Stimulated activated CD4-positive, alpha-beta T cell treated with anti-CD3 and anti-CD28 coated beads, Interleukin-1b, Interleukin-23, amount 100 ng/mL, for 24 hours (primary cell): ENCODE measurements around the gene PGLYRP2.
A peak's percentile ranks its signal among the peaks of the same experiment; 100 is the strongest.

ENCODE experiments used
- DNase-seq, 4 experiments: peaks; one replicate each; pipeline ENCODE4 v3.0.0-alpha.2; 2020; ENCODE audit warnings: low read depth in 4 of 4, low spot score in 1 of 4

PGLYRP2 gene

DNA sequence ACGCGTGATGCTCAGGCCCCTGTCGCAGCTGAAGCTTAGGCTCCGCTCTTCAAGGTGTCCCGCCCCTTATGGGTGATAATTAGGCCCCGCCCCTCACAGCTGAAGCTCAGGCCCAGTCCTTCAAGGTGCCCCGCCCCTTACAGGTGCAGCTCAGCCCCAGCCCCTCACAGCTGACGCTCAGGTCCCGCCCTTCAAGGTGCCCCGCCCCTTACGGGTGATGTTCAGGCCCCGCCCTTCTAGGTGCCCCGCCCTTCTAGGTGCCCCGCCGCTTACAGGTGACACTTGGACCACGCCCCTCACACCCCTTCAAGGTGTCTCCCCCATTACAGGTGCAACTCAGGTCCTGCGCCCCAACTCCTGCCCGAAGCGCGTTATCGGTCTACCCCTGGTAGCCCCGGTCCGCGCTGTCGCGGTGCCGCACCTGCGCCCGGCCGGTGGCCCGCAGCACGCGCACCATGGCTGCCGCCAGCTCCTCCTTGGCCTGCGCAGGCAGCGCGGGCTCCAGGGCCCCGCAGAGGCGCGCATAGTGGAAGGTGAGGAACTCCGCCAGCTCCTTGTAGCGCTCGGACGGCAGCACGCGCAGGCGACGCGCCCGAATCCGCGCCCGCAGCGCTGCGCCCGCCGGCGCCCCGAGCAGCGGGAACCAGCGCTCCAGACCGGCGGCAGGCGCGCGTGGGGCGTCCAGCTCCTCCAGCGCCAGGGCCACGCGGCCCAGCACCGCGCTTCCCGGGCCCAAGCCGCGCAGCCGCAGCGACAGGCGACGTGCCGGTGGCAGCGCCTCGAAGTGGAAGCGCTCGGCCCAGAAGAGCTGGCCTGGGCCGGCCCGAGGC lies 22.2 kb downstream of the PGLYRP2 start:
- no peak for DNase-seq

DNA sequence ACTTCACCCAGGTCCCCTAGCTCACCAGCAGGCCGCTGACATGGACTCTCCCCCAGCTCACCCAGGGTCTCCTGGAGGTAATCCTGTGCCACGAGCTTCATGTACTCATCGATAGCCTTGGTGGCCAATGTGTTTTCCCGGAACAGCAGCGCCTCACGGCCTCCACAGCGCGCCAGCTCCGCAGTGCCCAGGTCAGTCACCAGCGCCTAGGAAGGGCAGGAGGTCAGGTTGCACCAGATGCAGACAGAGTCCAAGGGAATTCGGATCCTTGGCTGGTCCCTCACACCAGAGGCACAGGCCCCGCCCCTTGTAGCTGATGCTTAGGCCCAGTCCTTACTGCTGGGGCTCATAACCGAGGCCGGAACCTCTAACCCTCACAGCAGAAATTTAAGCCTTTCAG lies 22.9 kb downstream of the PGLYRP2 start:
- DNase-seq = no peak

DNA sequence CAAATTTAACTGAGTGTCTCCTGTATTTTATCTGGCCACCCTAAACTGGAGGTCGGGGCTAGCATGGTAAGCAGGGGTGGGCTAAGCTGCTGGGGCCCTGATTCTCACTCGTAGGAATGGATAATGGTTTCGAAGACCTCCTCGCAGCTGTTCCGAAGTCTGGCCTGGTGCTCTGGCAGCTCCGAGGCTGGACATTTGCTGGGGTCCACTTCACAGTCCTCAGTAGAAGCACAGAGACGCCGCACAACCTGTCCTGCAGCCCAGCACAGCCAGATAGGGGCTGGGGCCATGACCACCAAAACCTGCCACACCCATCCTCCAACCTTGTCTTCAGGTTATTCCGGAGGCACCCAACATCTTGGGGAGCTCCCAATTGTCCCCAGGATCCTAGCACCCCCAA lies 23.3 kb downstream of the PGLYRP2 start:
- no peak for DNase-seq

DNA sequence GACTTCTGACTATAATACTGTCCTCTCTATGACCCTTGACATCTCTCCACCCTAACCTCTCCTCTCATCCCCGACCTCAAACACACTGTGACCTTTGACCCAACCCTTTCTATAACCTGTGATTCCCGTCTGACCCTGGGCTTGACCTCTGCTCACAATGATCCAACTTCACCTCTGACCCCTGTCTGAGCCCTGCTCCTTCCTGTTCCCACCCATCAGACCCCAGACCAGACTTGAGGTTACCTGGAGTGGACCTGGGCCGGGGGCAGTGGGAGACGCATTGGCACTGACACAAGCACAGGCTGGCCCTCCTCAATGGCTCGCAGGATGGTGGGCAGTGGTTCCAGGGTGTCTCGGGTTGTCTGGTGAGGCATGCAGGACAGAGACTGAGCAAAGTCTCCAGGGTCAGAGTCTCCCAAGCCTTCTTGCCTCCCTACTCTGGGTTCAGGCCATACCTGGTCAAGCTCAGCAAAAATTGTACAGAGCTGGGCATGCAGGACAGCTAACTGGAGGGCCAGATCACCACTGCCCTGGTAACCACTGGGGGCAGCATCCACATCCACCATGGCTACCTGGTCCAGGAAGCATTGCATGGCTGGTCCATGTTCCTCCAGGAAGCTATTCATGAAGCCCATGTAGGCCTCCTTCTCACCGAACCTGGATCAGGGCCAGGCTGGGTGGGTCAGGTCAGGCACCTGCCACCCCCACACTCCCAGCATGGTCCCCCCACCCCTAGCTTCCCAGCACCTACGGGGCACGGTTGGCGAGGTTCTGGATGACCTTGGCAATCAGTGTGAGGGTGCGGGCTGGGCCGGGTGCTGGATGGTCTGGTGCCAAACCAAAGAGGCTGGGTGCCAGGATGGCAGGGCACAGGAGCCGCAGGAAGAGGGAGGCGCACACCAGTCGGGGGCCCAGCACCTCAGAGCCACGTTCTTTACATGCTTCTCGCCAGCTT lies 25.1 kb downstream of the PGLYRP2 start:
- DNase-seq = no peak

DNA sequence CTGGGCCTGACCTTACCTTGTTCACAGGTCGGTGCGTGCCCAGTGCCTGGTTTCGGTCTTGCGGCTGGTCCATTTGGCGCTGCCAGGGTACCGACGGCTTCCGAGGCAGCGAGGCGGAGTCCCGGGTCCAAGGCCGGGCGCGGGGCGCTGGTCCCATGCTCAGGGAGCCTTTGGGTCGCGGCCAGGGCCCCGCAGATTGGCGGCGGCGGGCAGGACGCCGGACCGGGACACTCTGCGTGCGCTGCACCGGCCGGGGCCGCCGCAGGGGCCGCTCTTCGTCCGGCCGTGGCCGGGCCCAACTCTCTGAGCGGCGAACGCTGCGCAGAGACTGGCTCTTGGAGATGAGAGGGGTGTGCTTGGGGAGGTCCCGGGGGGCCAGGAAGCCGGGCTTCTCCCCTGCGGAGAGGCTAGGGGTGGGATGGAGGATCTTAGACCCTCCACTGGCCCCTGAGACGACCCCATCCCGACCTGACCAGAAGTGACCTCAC lies 26.2 kb downstream of the PGLYRP2 start:
- no peak for DNase-seq

DNA sequence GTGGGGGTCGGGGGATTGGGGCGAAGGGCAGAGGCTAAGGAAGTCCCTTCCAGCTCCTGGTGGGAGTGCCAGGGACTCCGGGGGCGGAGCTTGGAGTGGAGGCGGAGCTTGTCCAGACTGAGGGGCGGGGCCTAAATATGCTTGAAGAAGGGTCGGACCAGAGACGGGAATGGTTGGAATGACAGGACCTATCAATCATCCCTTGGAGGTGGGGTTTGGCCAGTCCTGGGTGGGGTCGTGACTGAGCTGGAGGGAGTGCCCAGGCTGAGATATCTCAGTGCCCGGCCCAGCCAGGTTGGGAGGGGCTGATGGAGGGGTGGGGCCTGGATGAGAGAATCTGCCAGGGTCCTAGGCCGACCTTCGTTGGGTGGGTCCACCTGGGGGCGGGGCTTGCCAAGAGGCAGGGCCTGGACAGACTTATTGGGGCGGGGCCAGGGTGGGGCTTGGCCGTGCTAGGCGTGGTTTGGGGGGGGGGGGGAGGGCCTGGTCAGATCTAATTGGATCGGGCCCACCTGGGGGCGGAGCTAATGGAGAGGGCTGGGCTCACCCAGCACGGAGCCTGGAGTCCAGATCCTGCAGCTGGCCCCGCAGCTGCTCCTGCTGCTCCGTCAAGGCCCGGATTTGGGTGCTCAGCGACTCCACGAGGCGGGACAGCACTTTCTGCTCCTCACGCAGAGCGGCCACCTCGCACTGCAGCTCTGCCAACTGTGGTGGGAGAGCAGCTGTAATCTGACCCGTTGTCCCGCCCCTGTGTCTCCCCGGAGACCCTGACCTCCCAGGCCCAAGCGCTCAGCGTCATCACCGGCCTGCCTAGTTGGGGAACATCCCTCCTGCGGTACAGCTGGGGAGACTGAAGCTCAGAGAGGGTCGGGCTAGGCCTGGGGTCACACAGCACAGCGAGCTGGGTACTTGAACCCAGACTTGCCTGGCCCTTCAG lies 26.9 kb downstream of the PGLYRP2 start:
- DNase-seq = no peak

DNA sequence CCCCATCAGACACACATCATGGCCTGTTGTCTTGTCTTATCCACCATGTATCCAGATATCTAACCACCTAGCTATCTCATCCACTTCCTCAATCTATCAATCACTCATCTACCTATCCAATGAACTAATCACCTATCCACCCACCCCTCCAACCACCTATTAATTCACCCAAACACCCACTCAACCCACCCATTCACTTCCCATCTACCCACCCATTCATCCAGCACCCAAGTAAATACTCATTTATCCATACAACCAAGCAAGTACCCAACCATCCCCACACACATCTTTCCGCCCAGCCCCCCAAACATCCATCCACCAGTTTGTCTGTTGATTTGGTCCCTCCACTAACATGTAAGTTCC lies 28.8 kb downstream of the PGLYRP2 start:
- no peak for DNase-seq

DNA sequence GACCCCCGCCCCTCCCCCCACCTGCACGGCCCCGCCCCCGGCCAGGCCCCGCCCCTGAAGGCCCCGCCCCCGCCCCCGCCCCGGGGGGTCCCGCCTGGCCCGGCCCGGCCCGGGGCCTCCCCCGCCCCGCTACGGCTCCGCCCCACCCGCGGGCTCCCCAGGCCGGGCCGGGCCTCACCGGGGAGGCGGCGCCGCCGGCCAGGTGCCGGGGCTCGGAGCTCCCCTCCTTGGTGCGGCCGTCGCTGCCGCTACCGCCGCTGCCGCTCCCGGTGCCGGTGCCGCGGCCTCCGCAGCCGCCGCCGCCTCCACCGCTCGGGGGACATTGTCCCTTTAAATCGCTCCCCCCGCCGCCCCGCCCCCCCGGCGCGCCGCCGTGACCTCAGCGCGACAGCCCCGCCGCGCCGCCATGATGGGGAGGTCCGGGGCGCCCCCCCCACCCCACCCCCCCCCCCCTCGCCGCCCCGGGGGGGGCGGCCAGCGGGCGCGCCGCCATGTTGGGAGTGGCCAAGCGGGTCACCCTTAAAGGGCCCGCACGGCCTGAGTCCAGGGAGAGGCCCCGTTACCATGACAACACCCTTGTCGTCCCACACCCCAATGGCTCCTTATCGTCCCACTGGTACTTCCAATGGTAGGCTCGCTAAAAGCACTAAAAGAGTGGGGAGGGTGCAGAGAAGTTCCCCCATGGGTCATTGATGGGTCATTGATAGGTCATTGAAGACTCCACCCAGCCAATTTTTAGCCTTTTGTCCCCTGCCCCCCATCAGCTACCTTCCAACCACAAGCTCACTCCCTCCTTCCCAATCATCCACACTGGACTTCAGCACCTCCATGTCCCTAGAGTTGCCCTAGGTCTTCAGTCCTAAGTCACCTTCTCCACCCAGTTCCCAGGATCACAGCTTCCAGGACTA lies 29.4 kb downstream of the PGLYRP2 start, which contains the start of gene WIZ:
Gene WIZ, minus strand, starts transcription at position 337 of the 908 bp plus-strand sequence. CDS start 1,649 bp downstream, outside the sequence.
- peak; percentile 71 to 78 (median 73) for DNase-seq

DNA sequence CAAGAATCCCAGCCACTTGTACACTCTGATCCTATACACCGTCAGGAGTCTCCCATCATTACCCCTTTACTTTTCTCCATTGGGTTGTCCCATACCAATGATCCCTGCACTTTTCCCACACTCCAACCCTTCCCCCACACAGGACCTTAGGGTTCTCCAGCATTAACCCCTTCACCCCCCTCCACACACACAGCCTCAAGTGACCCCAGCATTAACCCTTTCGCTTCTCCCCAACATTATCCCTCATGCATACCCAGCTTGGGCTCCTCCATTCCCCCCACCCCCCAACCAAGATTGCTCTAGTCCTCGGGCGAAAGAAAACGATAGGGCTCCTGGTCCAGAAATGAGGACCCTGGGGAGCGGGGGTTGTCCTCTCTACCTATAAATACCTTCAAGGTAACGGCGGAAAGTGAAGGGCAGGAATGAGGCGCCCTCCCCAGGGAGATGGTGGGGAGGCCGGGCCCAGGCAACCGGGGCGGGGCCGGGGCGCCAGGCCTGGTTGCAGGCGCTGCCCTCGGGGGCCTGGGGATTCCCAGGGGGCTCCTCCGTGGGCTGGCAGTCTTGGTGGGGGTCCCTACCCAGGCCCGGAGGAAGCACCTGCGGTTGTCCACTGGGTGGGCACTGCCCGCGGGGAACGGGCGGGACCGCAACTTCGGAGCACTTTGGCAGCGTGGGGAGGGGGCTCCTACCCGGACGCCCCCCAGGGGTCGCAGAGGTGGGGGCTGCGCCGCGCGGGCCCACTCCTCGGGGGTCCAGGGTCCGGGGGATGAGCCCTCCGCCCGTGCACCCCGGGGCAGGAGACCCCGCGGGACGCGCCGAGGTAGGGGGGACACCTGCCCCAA lies 30.3 kb downstream of the PGLYRP2 start:
- DNase-seq = no peak

DNA sequence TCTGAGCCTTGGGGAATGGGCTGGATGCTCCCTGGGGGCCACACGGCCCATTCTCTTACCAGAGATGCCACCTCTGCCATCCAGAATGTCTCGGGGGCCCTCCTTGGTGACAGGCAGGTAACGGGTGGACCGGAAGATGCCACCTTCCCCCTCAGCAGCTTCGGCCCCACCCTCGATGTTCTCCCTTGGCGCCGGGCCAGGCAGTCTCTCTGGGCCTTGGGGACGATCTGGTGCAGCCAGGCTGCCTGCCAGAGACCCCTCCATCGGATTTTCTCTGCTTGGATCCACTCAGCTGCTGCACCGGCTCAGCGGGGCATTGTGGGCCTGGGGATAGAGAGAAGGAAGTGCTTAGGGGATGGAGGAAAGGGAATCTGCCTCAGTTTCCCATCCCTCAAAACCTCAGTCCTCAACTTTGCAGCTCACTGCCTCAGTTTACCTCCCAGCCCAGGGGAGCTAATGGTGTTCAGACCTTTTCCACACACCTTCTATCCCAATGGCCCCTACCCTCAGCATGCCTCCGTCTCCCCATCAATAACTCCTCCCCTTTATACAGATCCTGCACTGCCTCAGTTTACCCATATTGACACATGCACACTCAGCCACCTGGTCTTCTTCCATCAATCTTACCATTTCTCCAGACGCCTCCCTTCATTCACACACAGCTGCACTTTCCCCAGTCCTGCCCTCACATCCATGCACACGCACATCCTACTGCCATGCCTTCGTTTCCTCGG lies 31.1 kb downstream of the PGLYRP2 start:
- no peak for DNase-seq

DNA sequence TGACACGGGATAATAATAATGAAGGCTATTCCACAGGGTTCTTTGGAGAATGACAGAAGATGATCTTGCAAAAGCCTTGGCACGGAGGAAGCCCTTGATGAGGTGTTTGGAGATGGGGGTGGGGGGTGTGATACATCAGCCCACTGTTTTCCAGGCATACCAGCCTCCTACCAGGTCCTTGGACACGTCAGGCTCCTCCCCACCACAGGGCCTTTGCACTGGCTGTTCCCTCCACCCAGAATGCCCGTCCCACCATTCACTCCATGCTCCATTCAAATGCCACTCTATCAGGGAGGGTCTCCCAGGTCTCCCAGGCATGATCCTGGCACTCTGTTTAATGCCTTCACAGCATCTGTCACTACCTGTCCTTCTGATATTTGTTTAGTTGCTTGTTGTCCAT lies 32.2 kb downstream of the PGLYRP2 start:
- DNase-seq = no peak

DNA sequence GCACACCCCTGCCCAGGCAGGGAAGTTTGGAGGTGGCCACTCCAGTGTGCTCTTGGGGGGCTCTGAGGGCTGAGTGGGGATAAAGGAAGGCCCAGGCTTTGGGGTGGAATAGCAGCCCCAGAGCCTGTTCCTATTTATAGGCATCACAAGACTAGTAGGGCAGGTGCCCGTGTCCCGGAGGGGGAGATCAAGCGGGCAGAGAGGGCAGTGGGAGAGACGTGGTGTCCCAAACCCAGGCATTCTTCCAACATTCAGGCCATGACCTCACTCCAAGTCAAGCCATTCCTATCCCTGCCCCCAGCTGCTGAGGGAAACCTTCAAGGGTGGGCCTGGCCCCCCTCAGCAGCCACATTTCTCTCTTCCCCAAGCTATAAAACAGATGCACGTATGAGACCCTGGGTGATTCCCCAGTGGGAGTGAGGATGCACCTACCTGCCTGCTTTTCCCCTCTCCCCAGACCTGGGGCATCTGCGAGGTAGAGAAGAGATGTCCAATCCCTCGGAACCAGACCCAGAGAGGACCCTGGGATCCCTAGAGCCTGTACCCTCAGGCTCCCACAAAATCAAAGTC lies 33.4 kb downstream of the PGLYRP2 start:
- DNase-seq = no peak

DNA sequence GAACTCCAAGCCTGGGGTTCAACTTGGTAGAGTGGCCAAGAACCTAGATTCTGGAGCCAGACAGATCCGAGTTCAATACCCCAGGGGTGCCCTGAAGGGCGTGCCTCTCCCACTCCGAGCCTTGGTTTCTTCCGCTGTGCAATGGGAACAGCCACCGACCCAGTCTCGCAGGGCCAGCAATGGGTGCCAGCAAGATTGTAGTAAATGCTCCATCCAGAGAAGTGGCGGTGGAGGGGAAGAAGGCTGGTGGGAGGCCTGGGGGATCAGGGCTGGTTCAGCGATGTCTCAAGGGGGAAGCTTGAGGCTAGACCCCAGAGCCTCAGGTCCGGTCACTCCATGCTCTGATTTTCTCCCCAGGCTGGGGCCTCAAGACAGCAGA lies 34.1 kb downstream of the PGLYRP2 start:
- DNase-seq = no peak

DNA sequence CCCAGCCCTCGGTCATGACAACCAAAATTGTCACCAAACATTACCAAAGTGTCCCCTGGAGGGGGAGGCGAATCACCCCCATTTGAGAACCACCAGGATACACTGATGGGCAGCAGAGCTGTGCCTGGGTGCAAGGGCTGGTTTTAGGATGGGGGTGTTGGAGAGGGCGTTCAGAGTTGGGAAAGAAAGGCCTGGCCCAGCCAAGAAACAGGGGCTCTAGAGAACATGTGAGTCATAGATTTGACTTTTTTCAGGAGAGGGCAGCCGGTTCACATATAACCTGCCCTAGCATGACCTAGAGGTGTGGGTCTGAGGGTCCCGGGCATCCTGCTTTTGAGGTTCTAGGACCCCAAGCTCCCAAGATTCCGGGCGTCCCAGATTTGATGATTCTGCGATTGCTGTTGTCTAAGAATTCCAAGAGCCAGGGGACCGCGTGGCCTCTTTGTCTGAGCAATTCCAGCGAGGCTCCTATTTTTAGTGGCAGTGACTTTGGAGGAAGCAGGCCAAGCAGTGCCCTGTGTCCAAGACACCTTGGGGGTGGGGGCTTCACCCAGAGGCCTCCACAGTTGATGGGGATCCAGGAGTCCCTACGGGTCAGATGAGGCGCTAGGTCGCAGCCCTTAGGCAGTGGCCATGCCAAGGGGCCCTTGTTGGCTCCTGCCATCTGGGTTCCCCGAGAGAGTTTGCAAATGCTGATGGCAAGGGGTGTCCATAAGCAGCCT lies 34.6 kb downstream of the PGLYRP2 start:
- DNase-seq = no peak

DNA sequence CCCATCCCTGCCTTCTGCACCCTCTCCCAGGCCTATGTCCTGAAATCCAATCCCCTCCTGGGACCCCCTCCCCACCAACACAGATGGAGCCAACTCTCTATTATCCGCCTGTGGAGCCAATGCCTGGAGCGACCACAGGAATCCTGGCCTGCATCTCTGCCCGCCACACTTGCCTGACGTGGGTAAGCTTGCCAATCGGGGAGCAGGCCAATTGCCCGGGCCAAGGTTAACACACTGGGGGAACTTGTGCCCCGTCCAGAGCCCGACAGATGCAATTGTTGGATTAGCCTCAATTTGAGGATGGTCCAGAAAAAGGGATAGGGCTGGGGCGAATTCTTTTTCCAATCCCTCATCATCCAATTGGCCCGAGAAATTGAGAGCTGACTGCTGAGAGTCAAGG lies 35.5 kb downstream of the PGLYRP2 start:
- DNase-seq = no peak

DNA sequence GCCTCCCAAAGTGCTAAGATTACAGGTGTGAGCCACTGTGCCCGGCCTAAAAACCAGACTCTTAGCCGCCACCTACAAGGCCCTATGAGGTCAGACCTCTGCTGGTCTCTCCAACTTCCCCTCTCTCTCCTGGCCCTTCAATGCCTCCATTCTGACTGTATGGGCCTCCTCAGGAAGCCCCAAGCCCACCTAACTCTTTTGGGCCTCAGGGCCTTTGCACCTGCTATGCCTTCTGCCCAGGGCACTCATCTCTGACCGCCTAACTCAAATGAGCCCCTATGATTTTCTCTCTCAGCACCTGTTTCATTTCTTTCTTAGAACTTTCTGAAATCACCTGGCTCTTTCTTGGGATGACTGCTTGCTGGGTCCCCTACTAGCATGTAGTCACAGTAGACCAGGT lies 36.0 kb downstream of the PGLYRP2 start:
- no peak for DNase-seq
